Subcutaneous adipose tissue (tissue), 4 donors: ENCODE data around the gene S100A14. TPM values are rescaled to one million over a fixed set of nuclear protein-coding genes. Genes with fewer than 3 reads are reported as not detected.

Experiments
- CTCF ChIP-seq: fragments of 450-650 bp; IDR thresholded peaks from one replicate; pipeline ENCODE4 v1.5.1; 2016; ENCODE audit warnings: low read depth, mild to moderate bottlenecking, control low read depth, antibody characterized with exemption, moderate library complexity
- total RNA-seq, 4 donors: library from RNA; depleted of rRNA; stranded (reverse); fragments of >200 nt; gene quantifications; one replicate each; pipeline ENCODE4 v1.1.0, GENCODE V29; 2016

Gene S100A14
- total RNA-seq, 4 donors from 2014 or later, result 0.65 TPM; not detected in 3

GRCh38 chr1:153570874-153571273 is 45.3 kb downstream of the S100A14 start:
- TF ChIP-seq CTCF, result no peak

- TF ChIP-seq CTCF, result no peak
These were observed 46.7 kb downstream of the S100A14 start for GRCh38 chr1:153569465-153569864.

- no peak for TF ChIP-seq CTCF
These were observed 47.6 kb downstream of the S100A14 start for GRCh38 chr1:153568367-153569099.

GRCh38 chr1:153567621-153568366 is 48.3 kb downstream of the S100A14 start:
- no peak for TF ChIP-seq CTCF

- no peak for TF ChIP-seq CTCF
These were observed 49.4 kb downstream of the S100A14 start for GRCh38 chr1:153566414-153567371.

- no peak for TF ChIP-seq CTCF
These were observed 50.4 kb downstream of the S100A14 start, which contains the start of gene S100A2 for GRCh38 chr1:153565529-153566374. S100A2 (minus strand) TSS chr1:153565844; CDS start chr1:153563877, 1,967 bp downstream.

Other genes starting within 250 kb of the S100A14 start
- 1 to 10 TPM in 2 of 4 donors, not detected in 2; 4.0 to 6.8 TPM for gene S100A12, start 240.7 kb downstream of the S100A14 start, total RNA-seq
- 100 to 1,000 TPM in 1 of 4 donors, 10 to 100 TPM in 3; 13.6 to 129 (median 20.6) TPM for gene S100A8, start 225.3 kb downstream of the S100A14 start, total RNA-seq
- not detected for gene S100A7A, start 199.8 kb downstream of the S100A14 start, total RNA-seq
- not detected for gene S100A7, start 155.7 kb downstream of the S100A14 start, total RNA-seq
- gene S100A6, start 80.3 kb downstream of the S100A14 start, total RNA-seq, result 1,000 to 10,000 TPM in 2 of 4 donors, 100 to 1,000 TPM in 2; 538 to 1,309 (median 968) TPM
- not detected for gene S100A5, start 75.4 kb downstream of the S100A14 start, total RNA-seq
- gene S100A4, start 70.5 kb downstream of the S100A14 start, total RNA-seq, result 1,000 to 10,000 TPM in 3 of 4 donors, 100 to 1,000 TPM in 1; 497 to 1,679 (median 1,241) TPM
- 1 to 10 TPM; 2.6 to 8.3 (median 3.1) TPM for gene S100A3, start 67.1 kb downstream of the S100A14 start, total RNA-seq
- gene S100A2, start 50.5 kb downstream of the S100A14 start, total RNA-seq, result 1 to 10 TPM in 2 of 4 donors, not detected in 2; 1.3 to 2.2 TPM
- 10 to 100 TPM; 46.2 to 84.5 (median 66.6) TPM for gene S100A16, start 3.2 kb downstream of the S100A14 start, total RNA-seq
- 100 to 1,000 TPM; 142 to 282 (median 278) TPM for gene S100A13, start 11.2 kb upstream of the S100A14 start, total RNA-seq
- 100 to 1,000 TPM in 1 of 4 donors, 10 to 100 TPM in 1, 1 to 10 TPM in 1, under 1 TPM in 1; 0.66 to 132 (median 17.2) TPM for gene S100A1, start 12.1 kb upstream of the S100A14 start, total RNA-seq
- 10 to 100 TPM; 39.1 to 64.1 (median 45.7) TPM for gene CHTOP, start 17.7 kb upstream of the S100A14 start, total RNA-seq
- 10 to 100 TPM; 53.7 to 80.1 (median 65.9) TPM for gene SNAPIN, start 42.4 kb upstream of the S100A14 start, total RNA-seq
- gene ILF2, start 54.7 kb upstream of the S100A14 start, total RNA-seq, result 100 to 1,000 TPM in 1 of 4 donors, 10 to 100 TPM in 3; 59.3 to 125 (median 78.5) TPM
- 100 to 1,000 TPM in 2 of 4 donors, 10 to 100 TPM in 2; 49.1 to 220 (median 88.8) TPM for gene NPR1, start 62.4 kb upstream of the S100A14 start, total RNA-seq
- 10 to 100 TPM; 39.1 to 53.9 (median 47.1) TPM for gene INTS3, start 111.7 kb upstream of the S100A14 start, total RNA-seq
- 100 to 1,000 TPM in 1 of 4 donors, 10 to 100 TPM in 3; 20.4 to 104 (median 46.0) TPM for gene SLC27A3, start 159.1 kb upstream of the S100A14 start, total RNA-seq